ENCODE measurements around the gene PRSS57. TPM values are rescaled to one million over a fixed set of nuclear protein-coding genes. Genes with fewer than 3 reads are reported as not detected.

The PRSS57 gene
- total and polyA plus RNA-seq, 2 of the 13 experiments (the other 11 are each of a cell fraction or from before 2014, with no cell fraction given), result 0.12 TPM; not detected in 1

DNA sequence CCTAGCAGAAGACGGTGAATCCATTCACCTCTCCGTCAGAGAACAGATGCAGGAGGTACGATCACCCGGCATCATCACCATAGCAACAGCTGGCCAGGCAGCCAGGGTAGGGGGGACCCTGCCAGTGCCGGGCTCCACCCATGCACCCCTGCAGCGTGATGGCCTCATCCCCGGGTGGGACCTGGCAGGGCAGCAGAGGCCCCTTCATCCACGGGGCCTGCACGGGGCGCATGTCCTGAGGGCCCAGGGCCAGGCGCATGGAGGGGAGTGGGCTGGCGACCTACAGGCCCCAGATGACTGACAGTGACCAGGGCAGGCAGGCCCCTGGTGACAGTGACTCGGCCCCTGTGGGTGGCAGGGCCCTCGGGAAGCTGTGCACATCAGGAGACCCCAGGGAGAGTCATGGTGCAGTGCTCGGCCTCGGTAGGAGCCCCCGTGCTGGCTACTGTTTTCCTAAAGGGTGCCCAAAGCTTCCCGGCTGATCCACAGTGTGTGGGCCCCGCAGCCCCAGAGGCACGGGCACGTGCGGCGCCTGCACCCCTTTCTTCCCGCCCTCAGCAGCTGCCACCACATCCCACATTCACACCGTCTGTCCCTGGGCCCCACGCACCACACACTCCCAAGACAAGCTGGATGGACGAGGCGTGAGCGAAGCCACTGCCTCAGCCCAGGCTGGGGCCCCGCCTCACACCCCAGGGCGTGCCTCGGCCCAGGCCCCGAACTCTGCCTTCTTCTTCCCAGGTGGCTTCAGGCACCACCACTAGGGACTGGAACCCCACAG lies 37.0 kb downstream of the PRSS57 start:
- intact Hi-C loops (cut with micrococcal nuclease; ENCODE audit: unreplicated experiment) (no loop called here), in situ Hi-C loops (cut with HindIII; ENCODE audit: extremely low pct_ligation_motif_present, low pct_unique_long_range_greater_than_20kb) (no loop called here)
- Histone ChIP-seq H3K4me1 (ENCODE audit: insufficient read depth, low read length) (peaks cover 42% of the 10 kb centered on the region), H3K27me3 (ENCODE audit: control insufficient read depth in 1 of 2, insufficient read depth in 2 of 2, low read length in 2 of 2) (no peaks in the 10 kb centered on the region; a peak in 1 of 5 replicates), H3K79me2 (ENCODE audit: insufficient read depth, low read length) (peaks cover 92% of the 10 kb centered on the region), H3K9ac (ENCODE audit: insufficient read depth, low read depth, low read length) (no peak overlapping the region), H3K4me3 (replicated peaks in 1 of 3; ENCODE audit: insufficient read depth in 1 of 3, low read depth in 2 of 3, low read length in 3 of 3) (no peak overlapping the region), H3K27ac (ENCODE audit: extremely low read length, insufficient read depth, low read length) (no peak overlapping the region), H3K9me3 (ENCODE audit: low read length) (no peaks in the 10 kb centered on the region), H3K4me2 (ENCODE audit: low read depth, low read length) (no peak overlapping the region; the same call in 1 of the 2 replicates), H3K36me3 (replicated peaks in 1 of 2; ENCODE audit: control insufficient read depth in 1 of 2, insufficient read depth in 2 of 2, low read length in 2 of 2) (peaks cover 10 to 41% of the 10 kb centered on the region in 2 experiments; a peak in 4 of 5 replicates), H2AFZ (ENCODE audit: low read length) (no peak overlapping the region), H4K20me1 (ENCODE audit: insufficient read depth, low read length) (peaks cover 80% of the 10 kb centered on the region)
- CTCF ChIA-PET (ENCODE audit: low intra/inter-chr PET ratio, low total read pairs), result no interaction called here
- 94% methylated on average over 16 of the region's 33 CpGs for WGBS (ENCODE audit: low lambda C conversion rate)
- no peak for TF ChIP-seq ZNF10 (CRISPR knock-in tag; IDR thresholded peaks at IDR 0.05; ENCODE audit: borderline replicate concordance, low read depth)
- TF ChIP-seq ZNF572 (CRISPR knock-in tag; IDR thresholded peaks at IDR 0.05), result no peak
- no peak for TF ChIP-seq SRSF9 (IDR thresholded peaks at IDR 0.05; ENCODE audit: borderline replicate concordance, insufficient read depth, low read depth, low read length, poor library complexity, severe bottlenecking)
- no peak for TF ChIP-seq NFKB2 (CRISPR knock-in tag; IDR thresholded peaks at IDR 0.05; ENCODE audit: borderline replicate concordance)
- TF ChIP-seq ZNF883 (CRISPR knock-in tag; IDR thresholded peaks at IDR 0.05; ENCODE audit: not compliant biosample characterization), result no peak
- TF ChIP-seq MBD4 (IDR thresholded peaks at IDR 0.05; ENCODE audit: borderline replicate concordance, low read length), result no peak
- TF ChIP-seq, protein P1, sequence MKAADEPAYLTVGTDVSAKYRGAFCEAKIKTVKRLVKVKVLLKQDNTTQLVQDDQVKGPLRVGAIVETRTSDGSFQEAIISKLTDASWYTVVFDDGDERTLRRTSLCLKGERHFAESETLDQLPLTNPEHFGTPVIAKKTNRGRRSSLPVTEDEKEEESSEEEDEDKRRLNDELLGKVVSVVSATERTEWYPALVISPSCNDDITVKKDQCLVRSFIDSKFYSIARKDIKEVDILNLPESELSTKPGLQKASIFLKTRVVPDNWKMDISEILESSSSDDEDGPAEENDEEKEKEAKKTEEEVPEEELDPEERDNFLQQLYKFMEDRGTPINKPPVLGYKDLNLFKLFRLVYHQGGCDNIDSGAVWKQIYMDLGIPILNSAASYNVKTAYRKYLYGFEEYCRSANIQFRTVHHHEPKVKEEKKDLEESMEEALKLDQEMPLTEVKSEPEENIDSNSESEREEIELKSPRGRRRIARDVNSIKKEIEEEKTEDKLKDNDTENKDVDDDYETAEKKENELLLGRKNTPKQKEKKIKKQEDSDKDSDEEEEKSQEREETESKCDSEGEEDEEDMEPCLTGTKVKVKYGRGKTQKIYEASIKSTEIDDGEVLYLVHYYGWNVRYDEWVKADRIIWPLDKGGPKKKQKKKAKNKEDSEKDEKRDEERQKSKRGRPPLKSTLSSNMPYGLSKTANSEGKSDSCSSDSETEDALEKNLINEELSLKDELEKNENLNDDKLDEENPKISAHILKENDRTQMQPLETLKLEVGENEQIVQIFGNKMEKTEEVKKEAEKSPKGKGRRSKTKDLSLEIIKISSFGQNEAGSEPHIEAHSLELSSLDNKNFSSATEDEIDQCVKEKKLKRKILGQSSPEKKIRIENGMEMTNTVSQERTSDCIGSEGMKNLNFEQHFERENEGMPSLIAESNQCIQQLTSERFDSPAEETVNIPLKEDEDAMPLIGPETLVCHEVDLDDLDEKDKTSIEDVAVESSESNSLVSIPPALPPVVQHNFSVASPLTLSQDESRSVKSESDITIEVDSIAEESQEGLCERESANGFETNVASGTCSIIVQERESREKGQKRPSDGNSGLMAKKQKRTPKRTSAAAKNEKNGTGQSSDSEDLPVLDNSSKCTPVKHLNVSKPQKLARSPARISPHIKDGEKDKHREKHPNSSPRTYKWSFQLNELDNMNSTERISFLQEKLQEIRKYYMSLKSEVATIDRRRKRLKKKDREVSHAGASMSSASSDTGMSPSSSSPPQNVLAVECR (CRISPR knock-in tag; IDR thresholded peaks at IDR 0.05; ENCODE audit: borderline replicate concordance), result 0 out of 2 replicates have a peak, but pooled peaks have one; percentile 26
- peak; percentile 71 for TF ChIP-seq RBFOX2 (IDR thresholded peaks at IDR 0.05; ENCODE audit: low read depth, low read length)
- TF ChIP-seq TAF15 (IDR thresholded peaks at IDR 0.05; ENCODE audit: low read depth, low read length, poor library complexity, severe bottlenecking), result peak; percentile 20
- TF ChIP-seq FOXK2 (IDR thresholded peaks at IDR 0.05), result no peak
- FAIRE-seq, result no peak
- POLR2A ChIA-PET, result interaction anchor here (1.1 kb wide), 1 partner anchor 25 kb away, joined by 3 read pairs; the partner anchor contains the start of gene POLRMT
- BruUV-seq (replicated peaks), result no TSS peak
- no peak for ATAC-seq
- no peak for DNase-seq (ENCODE audit: low spot score)

Measured in HepG2 (cell line).